Activated naive CD8-positive, alpha-beta T cell treated with anti-CD3 and anti-CD28 coated beads, Interleukin-2, amount 50 U/mL, for 16 hours (primary cell): Measurements from ENCODE around the gene BTBD9.

Experiments used
- DNase-seq: peaks from one replicate; pipeline ENCODE4 v3.0.0-alpha.2; 2020; ENCODE audit warnings: low read depth, low spot score

Gene BTBD9

DNA sequence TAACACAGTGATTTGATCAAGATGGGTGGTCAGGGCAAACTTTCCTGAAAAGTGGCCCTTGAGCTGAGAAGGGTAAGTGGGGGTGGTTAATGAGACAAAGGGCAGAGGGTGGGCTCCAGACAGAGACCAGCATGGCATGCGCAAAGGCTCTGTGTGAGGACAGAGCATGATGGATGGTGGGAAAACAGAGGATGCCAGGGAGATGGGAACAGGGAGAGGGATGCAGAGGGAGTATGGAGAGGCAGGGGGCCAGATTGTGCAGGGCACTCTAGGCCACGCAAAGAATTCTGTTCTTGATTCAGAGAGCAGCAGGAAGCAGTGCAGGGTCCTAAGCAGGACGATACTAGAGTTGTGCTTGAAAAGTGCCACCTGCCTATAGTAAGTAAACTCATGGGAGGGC, 394.4 kb downstream of the BTBD9 start:
- no peak for DNase-seq

DNA sequence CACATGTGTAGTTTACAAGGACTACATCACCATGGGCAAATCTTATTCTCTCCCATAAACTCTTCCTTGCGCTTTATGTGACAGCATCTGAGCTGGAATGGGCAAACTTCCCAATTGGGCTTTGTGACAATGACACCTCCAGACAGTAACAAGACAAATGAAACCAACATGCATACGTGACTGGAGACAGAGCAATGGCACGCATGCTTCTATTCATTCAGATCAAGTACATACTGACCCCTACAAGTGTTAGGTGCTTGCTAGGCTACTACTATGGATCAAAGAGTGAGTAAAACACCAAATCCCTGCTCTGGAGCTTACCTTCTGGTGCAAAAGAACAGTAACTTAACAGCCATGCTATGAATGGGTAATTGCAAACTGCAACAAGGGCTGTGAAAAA, 394.9 kb downstream of the BTBD9 start:
- DNase-seq: no peak

GRCh38 chr6:38241200-38241871, 398.4 kb downstream of the BTBD9 start:
- DNase-seq: no peak

GRCh38 chr6:38239719-38240451, 399.8 kb downstream of the BTBD9 start:
- no peak for DNase-seq

DNA sequence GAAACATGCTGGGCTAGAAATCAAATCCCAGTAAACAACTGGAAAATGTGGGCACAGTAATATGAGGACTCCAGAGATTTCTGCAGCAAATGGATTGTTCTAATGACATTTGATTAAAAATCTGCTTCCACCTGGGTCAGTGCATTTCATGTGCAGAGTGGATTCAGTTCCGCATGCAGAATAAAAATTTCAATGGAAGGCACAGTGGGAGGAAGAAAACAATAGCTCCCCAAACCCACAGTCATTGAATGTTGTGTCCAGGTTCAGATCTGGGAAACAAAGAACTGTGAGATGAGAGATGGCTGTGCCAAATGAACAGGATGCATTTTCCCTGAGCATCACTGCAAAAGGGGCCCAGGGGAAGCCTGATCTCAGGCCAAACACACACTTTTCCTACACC, 403.1 kb downstream of the BTBD9 start:
- DNase-seq: no peak

- no peak for DNase-seq
Measured at GRCh38 chr6:38234934-38235682, 404.6 kb downstream of the BTBD9 start.

- no peak for DNase-seq
Measured at GRCh38 chr6:38234141-38234540, 405.6 kb downstream of the BTBD9 start.

GRCh38 chr6:38233161-38233791, 406.5 kb downstream of the BTBD9 start:
- DNase-seq: no peak

DNA sequence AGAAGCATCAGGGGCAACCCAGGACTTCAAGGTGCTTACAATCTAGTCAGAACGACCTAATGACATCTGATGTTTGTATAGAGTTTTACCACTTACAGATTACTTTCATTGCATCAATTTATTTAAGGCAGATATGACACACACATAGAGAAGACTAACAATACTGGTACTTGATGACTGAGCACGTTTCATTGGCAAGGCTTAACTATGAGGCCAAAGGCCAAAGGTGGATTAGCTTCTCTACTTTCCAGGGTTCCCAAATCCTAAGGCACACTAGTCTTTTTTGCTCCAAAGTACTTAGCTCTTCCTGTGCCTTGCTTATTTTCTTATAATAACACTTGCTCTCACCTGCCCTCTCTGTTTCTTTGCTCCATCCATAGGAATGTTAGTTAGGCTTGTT, 414.0 kb downstream of the BTBD9 start:
- DNase-seq: no peak

GRCh38 chr6:38221251-38221650, 418.5 kb downstream of the BTBD9 start:
- DNase-seq: no peak

DNA sequence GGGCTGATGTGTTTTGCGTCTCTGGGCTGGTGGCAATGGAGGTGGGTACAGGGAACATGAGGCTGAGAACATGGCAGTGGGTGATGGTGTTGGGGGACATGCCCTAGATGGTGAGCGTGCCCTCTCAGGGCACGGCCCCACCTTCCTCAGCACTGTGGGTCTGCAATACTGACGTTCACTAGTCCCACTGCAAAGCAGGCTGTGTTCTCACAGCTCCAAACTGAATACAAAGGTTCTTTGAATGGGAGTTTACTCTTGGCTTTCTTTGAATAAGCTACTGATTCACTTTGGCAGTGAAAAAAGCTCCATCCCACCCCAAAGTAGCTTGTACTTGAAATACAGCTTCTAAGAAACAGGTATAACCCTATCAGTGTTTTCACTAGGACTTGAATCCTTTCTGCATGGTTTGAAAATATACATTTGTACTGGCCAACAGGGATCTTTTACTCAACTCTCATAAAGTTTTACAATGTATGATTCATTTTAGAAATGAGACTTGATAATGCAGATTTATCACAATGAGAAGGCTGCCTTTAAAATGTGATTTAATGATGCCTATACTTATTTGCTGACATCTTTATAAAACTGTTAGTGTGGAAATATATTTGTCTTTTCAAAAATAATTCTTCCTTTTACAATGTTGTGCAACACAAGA, 419.5 kb downstream of the BTBD9 start:
- DNase-seq: no peak

- no peak for DNase-seq
Measured at GRCh38 chr6:38218235-38218634, 421.5 kb downstream of the BTBD9 start.

DNA sequence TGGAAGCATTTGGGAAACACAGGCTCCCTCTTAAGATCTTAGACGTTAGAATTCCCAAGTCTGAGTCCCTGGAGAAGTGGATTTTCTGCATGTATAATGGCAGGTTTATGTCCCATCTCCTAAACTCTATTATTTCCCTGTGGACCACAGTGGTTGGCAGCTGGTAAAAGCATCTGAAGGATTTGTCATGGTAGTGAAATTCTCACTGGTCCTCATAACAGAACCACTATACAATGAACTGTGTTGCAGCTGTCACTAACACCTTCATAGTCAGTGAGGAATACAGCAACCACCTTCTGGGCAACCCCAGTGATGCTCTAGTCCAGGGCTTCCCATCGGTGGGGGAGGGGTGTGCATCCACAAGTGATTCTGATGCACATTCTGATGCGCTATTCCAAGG, 423.3 kb downstream of the BTBD9 start:
- no peak for DNase-seq

DNA sequence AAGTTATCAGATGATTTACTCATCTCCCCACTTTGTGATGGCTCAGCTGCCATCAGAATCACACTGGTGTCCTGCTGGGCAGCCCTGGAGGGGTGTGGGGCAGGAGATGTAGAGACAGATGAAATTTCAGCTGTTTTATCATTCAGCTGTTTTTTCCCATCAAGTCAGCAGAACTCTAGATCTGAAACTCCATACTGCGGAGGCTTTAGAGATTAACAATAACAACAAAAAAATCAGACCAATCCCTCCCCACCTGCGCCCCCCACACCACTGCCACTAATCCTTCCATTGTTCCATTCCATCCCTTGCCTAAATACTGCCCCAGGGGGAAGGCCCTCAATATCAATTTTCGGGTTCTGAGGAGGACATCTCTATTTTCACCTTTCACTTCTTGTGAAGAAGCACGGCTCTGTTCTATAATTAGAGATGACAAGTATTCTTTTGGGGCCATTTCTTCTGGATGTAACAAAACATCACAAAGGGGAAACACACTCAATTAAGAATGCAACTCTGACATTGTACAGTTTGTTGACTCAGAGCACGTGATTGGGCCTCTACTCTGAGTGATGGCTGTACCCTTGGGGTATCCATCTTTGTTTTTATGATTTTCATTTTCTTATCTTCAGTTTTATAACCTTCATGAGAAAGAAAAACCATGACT, 423.9 kb downstream of the BTBD9 start:
- DNase-seq: no peak

DNA sequence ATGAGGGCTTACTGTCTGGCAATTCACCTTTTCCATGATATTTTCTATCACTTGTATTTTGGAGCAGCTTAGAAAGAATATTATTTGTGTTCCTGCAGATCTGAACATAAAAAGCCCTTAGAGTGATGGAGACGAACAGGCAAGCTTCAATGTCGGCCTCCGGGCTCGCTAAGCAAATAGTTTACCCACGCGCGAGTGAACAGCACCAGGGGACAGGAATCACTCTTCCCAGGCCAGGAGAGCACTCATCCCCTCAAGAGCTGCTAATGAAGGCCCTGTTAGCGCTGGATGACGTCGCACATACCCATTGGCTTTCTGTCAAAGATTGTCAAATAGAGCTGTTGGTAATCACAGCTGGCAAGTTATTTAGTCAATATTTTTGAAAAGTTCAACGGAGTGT, 424.5 kb downstream of the BTBD9 start:
- no peak for DNase-seq

- no peak for DNase-seq
Measured at GRCh38 chr6:38214159-38214558, 425.6 kb downstream of the BTBD9 start.

GRCh38 chr6:38213251-38213658, 426.5 kb downstream of the BTBD9 start:
- DNase-seq: no peak

DNA sequence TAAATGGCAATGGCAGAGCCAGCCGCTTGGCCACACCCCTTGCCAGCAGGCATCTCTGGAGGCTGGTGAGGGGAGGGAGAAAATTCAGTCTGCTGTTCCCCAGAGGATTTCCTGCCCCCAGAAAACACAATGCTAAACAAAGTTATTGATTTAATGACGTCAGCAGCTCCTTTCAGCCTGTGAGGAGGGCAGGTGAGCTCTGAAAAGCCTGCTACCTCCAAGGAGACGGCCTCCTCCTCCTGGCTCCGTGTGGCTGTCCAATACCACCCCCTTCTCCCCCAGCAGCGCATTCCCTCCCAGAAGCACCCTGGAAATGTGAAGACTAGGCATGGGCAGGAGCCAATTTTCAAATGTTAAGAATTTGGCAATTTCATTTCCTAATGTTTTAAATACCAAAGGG, 427.1 kb downstream of the BTBD9 start:
- DNase-seq: no peak

GRCh38 chr6:38212116-38212515, 427.6 kb downstream of the BTBD9 start:
- no peak for DNase-seq

- no peak for DNase-seq
Measured at GRCh38 chr6:38209371-38210260, 430.1 kb downstream of the BTBD9 start.
